GM18951 (cell line): ENCODE results near the gene OR51M1.

Source experiments
- POLR2A ChIP-seq: IDR thresholded peaks from 4 replicates; pipeline ENCODE4 v1.6.1; 2011; ENCODE audit warnings: mild to moderate bottlenecking; ENCODE audit not compliant: insufficient read length, insufficient read depth; ENCODE audit errors: extremely low read depth
- in situ Hi-C: fragments of 300-500 bp; cut with MboI; formaldehyde crosslinking; loops from one replicate; pipeline ENCODE4 v1.12.0; 2022; ENCODE audit warnings: low sequenced_read_pairs, mixed read lengths, inconsistent platforms; ENCODE audit not compliant: unreplicated experiment

The OR51M1 gene

GRCh38 chr11:5420993-5421392, 37.4 kb downstream of the OR51M1 start:
- in situ Hi-C loops = no loop called here
- TF ChIP-seq POLR2A = no peak

GRCh38 chr11:5421811-5422210, 38.2 kb downstream of the OR51M1 start, which contains the start of gene OR51Q1:
Gene OR51Q1 (plus strand): TSS chr11:5422111. CDS start chr11:5422201, 90 bp downstream.
- TF ChIP-seq POLR2A = no peak
- in situ Hi-C loops = no loop called here

GRCh38 chr11:5423131-5423530, 39.5 kb downstream of the OR51M1 start:
- in situ Hi-C loops = no loop called here
- TF ChIP-seq POLR2A = no peak

- no peak for TF ChIP-seq POLR2A
- in situ Hi-C loops = no loop called here
Measured at GRCh38 chr11:5441414-5441813, 57.8 kb downstream of the OR51M1 start, which contains the start of gene OR51I1. Gene OR51I1 (minus strand): TSS chr11:5441514. CDS start chr11:5441514, 0 bp downstream.
